Astrocyte (in vitro differentiated cells and primary cell): Measurements from ENCODE around the gene SSX1.
"Not testable (repeated sequence)": the region's sequence is repeated elsewhere in the genome, so short reads cannot be mapped to it uniquely, and the experiment has no call there.

Experiments used
- EZH2 ChIP-seq: IDR thresholded peaks from 2 replicates; pipeline ENCODE4 v1.6.1; 2012; ENCODE audit warnings: mild to moderate bottlenecking, low read length, inconsistent platforms; ENCODE audit not compliant: insufficient read depth
- TF ChIP-seq, protein P1 (sequence below): IDR thresholded peaks from 2 replicates; pipeline ENCODE4 v1.5.1; 2011; ENCODE audit warnings: low read depth, mild to moderate bottlenecking, inconsistent platforms, low read length, moderate library complexity; ENCODE audit not compliant: insufficient read depth

DNA sequence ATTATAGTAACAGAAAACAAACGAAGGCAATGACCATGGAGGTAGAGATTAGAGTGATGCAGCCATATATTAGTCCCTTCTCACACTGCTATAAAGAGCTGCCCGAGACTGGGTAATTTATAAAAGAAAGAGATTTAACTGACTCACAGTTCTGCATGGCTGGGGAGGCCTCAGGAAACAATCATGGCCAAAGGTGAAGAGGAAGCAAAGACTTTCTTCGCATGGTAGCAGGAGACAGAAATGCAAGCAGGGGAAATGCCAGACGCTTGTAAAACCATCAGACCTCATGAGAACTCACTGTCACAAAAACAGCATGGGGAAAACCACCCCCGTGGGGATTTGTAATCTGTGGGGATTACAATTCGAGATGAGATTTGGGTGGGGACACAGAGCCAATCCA lies 2.2 kb upstream of the SSX1 start:
- TF ChIP-seq, protein P1, sequence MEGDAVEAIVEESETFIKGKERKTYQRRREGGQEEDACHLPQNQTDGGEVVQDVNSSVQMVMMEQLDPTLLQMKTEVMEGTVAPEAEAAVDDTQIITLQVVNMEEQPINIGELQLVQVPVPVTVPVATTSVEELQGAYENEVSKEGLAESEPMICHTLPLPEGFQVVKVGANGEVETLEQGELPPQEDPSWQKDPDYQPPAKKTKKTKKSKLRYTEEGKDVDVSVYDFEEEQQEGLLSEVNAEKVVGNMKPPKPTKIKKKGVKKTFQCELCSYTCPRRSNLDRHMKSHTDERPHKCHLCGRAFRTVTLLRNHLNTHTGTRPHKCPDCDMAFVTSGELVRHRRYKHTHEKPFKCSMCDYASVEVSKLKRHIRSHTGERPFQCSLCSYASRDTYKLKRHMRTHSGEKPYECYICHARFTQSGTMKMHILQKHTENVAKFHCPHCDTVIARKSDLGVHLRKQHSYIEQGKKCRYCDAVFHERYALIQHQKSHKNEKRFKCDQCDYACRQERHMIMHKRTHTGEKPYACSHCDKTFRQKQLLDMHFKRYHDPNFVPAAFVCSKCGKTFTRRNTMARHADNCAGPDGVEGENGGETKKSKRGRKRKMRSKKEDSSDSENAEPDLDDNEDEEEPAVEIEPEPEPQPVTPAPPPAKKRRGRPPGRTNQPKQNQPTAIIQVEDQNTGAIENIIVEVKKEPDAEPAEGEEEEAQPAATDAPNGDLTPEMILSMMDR = not testable (repeated sequence)
- TF ChIP-seq EZH2 = not testable (repeated sequence)
